HG02981 (cell line): ENCODE results near the gene SUPT4H1.

Source experiments
- ATAC-seq: cut with Tn5 transposase; IDR thresholded peaks from one replicate; pipeline ENCODE4 v1.9.1; 2021; ENCODE audit warnings: mild to moderate bottlenecking, moderate library complexity; ENCODE audit not compliant: unreplicated experiment

SUPT4H1 gene

GRCh38 chr17:58365185-58365979 is 13.4 kb upstream of the SUPT4H1 start:
- no peak for ATAC-seq

- ATAC-seq: no peak
Observed at GRCh38 chr17:58364270-58364942, 12.4 kb upstream of the SUPT4H1 start.

GRCh38 chr17:58363457-58364185 is 11.6 kb upstream of the SUPT4H1 start:
- no peak for ATAC-seq

DNA sequence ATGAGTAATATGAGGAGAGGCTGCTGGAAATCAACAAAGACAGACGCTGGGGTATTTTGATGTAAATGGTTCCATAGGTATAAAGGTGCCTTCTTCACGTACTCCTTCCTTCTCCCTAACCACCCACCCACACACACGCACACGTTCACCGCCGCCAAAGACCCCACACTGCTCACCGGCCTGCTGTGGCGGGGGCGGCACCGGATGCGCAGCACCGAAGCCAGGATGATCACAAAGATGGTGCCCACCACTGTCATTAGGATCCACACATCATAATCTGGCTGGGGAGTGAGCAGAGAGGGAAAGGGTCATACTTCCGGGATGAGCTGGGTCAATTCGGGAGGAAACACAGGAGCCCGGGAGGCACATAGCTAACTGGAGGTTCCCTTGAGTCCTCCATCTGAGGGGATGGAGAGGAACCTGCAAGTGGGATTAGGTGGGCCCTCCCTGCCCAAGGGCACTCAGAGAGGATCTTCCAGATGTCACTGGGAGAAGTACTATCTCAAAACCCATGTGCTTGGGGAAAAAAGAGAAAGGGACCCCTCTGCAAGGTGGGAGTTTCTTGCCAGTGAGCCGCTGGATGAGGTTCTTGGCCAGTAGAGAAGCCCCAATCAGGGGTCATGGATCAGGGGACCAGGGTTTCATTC is 10.5 kb upstream of the SUPT4H1 start:
- no peak for ATAC-seq

DNA sequence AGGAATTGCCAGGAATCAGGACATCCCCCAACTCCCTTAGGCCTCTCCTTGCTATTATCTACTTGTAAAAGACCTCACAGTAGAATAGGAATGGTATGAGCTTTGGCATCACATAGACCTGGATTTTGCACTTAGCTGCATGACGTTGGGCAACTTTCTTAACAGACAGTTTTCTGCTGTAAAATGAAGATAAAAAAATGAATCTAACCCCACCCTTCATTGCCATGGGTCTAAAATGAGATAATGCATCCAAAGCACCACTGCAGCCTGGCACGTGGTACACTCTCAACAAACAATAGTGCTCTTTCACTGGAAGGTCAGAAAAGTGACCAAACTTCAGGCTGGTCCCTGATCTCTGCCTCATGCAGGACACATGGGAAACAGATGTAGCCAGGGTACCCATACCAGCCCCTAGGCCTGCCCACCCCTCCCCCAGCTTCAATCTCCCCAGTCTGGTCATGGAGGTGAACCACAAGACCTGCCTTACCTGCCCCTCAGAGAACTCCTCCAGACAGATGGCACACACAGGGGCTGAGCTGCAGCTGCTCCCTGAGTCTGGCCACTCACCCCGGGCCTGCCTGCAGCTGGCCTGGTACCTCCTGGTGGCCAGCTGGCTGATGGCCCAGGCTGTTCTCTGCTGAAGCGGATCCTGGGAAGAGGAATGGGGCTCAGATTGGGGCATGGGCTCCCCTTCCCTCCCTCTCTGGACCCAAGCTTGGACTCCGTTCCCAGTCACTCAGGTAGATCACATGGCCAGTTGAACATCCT is 8.5 kb upstream of the SUPT4H1 start:
- ATAC-seq: no peak

- no peak for ATAC-seq
Observed at GRCh38 chr17:58358408-58359172, 6.6 kb upstream of the SUPT4H1 start.

DNA sequence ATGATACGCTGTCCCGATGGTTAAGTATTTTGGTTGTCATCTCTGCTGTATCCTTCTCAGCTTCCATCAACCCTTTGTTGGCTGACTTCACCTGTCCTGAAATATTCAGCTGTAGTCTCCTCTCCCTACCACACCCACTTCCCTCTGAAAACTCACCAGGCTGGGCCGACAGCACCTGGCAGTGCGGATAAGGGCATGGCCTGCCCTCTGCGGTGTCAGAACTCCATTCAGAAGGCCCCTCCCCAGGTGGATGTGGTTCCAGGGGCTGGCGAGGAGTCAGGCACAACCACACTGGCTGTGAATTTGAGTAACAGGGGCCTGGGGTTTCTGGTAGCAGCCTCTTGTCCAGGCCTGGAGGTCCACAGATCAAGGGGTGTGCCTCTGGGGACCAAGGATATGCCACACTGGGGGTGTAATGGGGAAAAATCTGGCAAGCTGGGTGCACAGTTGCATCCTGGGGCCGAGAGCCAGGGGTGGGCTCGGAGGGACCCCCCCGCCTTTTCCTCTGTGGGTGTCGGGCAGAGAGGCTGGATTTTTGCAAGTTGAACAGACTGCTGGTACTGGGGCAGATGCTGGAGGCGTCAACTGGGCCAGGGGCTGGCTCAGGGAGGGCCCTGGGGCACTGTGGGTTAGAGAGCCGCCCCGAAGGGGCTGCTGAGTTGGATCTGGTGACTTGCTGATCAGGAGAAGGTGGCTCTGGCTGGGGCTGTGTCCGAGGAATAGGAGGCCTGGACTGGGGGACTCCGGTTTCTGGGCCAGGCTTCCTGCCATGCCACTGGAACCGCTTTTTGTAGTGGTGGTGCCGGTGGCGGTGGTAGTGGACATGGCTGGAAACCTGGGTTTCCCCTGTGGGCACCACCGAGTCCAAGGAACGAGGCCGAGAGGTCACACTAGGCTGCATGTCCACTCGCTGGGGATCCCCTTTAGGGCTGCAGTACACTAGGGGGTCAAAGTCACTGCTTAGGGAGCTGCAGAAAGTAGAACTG is 5.6 kb upstream of the SUPT4H1 start:
- ATAC-seq: no peak

- no peak for ATAC-seq
Observed at GRCh38 chr17:58356231-58356630, 4.2 kb upstream of the SUPT4H1 start.

- no peak for ATAC-seq
Observed at GRCh38 chr17:58354541-58355216, 2.7 kb upstream of the SUPT4H1 start.

DNA sequence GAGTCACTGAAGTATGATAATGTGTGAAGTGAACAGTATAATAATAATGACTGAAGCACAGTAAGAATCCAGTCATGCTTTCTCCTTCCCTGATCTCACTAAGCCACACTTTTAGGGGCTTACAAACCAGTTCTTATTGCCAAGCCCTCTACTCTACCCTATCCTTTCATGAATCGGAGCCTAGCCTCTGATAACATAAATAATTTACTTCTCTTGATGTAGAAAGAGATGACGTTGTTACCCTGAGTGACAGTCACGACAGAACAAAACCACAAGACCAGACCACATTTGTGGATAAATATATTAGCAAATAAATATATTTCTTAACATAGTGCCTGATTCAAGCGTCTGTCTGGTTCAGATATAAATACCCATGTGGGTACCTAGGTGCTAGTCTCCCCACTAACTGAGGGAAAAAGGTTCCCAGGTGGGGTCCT is 1.4 kb upstream of the SUPT4H1 start:
- ATAC-seq: no peak

GRCh38 chr17:58352596-58353388 is 791 bp upstream of the SUPT4H1 start:
- no peak for ATAC-seq

GRCh38 chr17:58351182-58351581 is 819 bp downstream of the SUPT4H1 start:
- ATAC-seq: no peak

GRCh38 chr17:58348038-58348437 is 4.0 kb downstream of the SUPT4H1 start:
- no peak for ATAC-seq

GRCh38 chr17:58345500-58345899 is 6.5 kb downstream of the SUPT4H1 start:
- no peak for ATAC-seq

DNA sequence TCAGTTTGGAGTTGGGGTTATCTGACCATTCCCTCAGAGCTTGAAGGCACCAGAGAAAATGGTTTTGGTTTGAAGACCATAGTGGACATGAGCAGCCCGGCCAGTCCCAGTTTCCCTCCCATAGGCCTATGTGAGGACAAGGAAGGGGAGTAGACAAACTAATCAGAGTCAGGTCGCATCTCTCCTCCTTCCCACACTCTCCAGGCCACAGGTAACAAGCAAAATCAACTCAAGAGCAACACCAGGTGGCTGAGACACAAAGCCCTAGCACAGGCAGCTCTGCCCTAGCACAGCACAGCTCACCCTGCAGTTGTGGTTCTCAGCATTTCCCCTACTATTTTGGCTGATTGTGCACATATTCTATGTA is 7.2 kb downstream of the SUPT4H1 start:
- ATAC-seq: peak; percentile 23

DNA sequence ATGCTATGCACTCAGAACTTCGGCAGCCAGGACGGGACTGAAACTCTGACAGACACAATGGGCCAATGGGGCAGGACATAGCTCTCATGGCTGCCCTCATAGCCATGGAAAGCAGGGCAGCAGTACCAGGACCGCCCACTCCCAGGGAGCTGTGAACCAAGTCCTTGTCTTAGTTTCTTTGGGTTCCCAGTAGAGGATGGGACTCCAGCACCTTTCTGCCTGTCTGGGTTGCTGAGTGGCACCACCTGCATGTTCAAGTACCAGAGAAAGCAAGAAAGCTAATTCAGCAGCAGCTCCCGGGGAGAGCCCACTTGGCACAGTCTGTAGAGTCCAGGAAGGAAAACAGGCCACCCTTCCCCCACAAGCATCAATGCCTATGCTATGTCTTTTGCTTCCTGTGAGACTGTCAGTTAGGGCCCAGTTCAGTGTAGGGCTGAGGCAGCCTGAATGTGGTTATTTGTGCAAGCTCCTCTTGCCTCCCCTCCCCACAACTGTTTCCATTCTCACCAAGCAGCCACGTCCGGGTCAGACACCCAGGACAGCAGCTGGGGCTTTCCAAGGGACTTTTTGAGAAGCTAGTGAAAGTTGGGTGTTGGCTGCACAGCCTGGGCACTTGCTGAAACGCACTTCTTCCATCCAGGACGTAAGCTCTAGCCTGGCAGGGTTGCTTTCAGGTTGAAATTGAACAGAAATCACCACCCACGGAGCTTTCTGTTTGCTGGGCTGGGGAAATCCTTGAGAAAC is 7.8 kb downstream of the SUPT4H1 start:
- peak; percentile 93 for ATAC-seq

GRCh38 chr17:58343131-58343530 is 8.9 kb downstream of the SUPT4H1 start:
- ATAC-seq: no peak
